ENCODE measurements around the gene NEK1.

DNA sequence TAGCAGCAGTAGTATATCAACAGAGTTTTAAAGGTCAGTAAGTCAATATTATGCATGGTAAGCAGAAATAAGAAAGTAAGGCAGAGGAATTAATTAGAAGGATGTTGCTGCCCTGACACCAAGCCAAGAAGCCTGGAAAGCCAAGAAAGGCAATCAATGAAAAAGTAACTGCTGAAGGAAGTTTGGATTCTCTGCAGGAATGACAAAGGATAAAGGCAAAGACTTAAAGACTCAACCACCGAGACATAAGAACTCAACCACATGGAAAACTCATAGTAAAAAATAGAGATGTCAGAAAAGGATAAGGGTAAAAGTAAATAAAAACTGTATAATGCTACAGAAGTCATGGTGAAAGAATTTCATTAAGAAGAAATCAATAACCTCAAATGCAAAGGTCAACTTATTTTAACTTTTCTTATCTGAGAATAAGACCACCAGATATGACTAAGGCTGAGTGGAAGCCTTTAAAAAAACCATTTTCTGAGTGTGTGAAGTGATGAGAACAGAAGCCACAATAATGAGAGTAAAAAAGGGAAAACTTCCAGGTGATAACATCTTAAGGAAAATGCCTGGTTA, 55.2 kb downstream of the NEK1 start:
- TF ChIP-seq, protein P1, sequence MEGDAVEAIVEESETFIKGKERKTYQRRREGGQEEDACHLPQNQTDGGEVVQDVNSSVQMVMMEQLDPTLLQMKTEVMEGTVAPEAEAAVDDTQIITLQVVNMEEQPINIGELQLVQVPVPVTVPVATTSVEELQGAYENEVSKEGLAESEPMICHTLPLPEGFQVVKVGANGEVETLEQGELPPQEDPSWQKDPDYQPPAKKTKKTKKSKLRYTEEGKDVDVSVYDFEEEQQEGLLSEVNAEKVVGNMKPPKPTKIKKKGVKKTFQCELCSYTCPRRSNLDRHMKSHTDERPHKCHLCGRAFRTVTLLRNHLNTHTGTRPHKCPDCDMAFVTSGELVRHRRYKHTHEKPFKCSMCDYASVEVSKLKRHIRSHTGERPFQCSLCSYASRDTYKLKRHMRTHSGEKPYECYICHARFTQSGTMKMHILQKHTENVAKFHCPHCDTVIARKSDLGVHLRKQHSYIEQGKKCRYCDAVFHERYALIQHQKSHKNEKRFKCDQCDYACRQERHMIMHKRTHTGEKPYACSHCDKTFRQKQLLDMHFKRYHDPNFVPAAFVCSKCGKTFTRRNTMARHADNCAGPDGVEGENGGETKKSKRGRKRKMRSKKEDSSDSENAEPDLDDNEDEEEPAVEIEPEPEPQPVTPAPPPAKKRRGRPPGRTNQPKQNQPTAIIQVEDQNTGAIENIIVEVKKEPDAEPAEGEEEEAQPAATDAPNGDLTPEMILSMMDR (IDR thresholded peaks at IDR 0.05): no peak
- TF ChIP-seq POLR2A (IDR thresholded peaks at IDR 0.05): no peak
